Skeletal muscle tissue (tissue), 4 donors: ENCODE measurements around the gene KIF26B. TPM values are rescaled to one million over a fixed set of nuclear protein-coding genes. Genes with fewer than 3 reads are reported as not detected.

Experiments used
- H3K27ac ChIP-seq: one replicate; pipeline ENCODE4 v1.7.0; 2013; ENCODE audit warnings: mild to moderate bottlenecking, low read depth, low read length, inconsistent platforms
- H3K27me3 ChIP-seq, 3 donors: one replicate each; pipeline ENCODE4 v1.7.0; 2013; ENCODE audit warnings: low read length in 3 of 3; ENCODE audit not compliant: control insufficient read depth in 3 of 3, insufficient read depth in 3 of 3
- H3K36me3 ChIP-seq, 3 donors: one replicate each; pipeline ENCODE4 v1.7.0; 2013; ENCODE audit warnings: low read length in 3 of 3; ENCODE audit not compliant: control insufficient read depth in 3 of 3, insufficient read depth in 3 of 3
- H3K4me1 ChIP-seq, 3 donors: one replicate each; pipeline ENCODE4 v1.7.0; 2013; ENCODE audit warnings: low read length in 3 of 3, mild to moderate bottlenecking in 3 of 3; ENCODE audit not compliant: control insufficient read depth in 3 of 3, insufficient read depth in 3 of 3
- H3K4me3 ChIP-seq, 3 donors: one replicate each; pipeline ENCODE4 v1.7.0; 2013; ENCODE audit warnings: low read length in 3 of 3
- H3K9ac ChIP-seq, 3 donors: one replicate each; pipeline ENCODE4 v1.7.0; 2013; ENCODE audit warnings: low read length in 3 of 3, mild to moderate bottlenecking in 3 of 3, moderate library complexity in 2 of 3, low read depth in 1 of 3
- H3K9me3 ChIP-seq, 3 donors: one replicate each; pipeline ENCODE4 v1.7.0; 2013; ENCODE audit warnings: low read length in 3 of 3; ENCODE audit not compliant: control insufficient read depth in 3 of 3
- total RNA-seq: library from RNA; depleted of rRNA; stranded (reverse); fragments of >200 nt; gene quantifications from one replicate; pipeline ENCODE4 v1.2.3, GENCODE V29; 2014
- donor health status: Osteomylitis.

Gene KIF26B
- total RNA-seq = 0.52 TPM

DNA sequence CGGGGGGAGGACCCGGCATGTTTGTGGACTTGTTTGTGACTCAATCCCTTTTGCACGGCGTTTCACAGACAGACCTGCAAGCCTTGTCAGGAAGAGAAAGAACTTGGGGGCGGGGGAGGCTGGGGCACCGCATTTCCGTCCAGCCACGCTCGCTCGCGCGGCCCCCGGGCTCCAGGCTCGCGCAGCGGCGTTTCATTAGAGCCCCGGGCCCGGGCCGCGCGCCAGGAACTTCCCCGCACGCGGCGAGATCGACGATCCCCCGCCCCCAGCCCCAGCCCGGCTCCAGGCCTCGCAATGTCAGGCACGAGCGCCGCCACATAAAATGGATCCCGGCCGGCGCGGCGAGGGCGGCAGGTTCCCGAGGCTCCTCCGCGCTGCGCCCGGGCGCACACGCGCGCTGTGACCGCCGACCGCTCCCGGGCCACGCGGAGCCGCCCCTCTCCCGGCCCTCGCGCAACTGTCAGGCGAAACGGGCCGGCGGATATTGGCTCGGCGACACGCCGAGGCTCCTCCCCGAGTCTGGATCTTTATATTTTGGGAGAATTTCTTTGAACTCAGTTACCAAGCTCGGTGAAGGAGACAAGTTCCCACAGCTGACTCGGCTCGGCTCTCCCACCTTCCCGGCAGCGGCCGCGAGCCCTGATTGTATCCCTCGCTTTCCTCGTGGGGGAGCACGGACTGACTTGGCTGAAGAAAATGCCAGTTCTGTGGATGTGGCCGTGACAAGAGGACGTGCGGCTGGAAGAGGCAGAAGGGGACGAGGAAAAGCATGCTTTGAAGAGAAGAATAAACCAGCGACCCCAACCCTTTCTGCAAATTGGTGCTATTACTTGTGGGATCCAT lies at the start of gene KIF26B:
KIF26B (plus strand) TSS at position 557 of the 843 bp plus-strand sequence. CDS start 440 bp downstream, outside the sequence.
- H3K36me3 ChIP-seq = no peaks in the 10 kb centered on the region
- H3K9me3 ChIP-seq = no peaks in the 10 kb centered on the region
- peak within 1 kb of the TSS in 2 of 3 donors; percentile 32 to 76 for H3K9ac ChIP-seq
- H3K27ac ChIP-seq = no peak within 1 kb of the TSS
- peak within 1 kb of the TSS; percentile 74 to 82 (median 81) for H3K4me3 ChIP-seq
- peaks cover 31 to 59% (median 41%) of the 10 kb centered on the region in 3 donors for H3K27me3 ChIP-seq
- H3K4me1 ChIP-seq = peaks cover 23 to 30% (median 29%) of the 10 kb centered on the region in 3 donors

DNA sequence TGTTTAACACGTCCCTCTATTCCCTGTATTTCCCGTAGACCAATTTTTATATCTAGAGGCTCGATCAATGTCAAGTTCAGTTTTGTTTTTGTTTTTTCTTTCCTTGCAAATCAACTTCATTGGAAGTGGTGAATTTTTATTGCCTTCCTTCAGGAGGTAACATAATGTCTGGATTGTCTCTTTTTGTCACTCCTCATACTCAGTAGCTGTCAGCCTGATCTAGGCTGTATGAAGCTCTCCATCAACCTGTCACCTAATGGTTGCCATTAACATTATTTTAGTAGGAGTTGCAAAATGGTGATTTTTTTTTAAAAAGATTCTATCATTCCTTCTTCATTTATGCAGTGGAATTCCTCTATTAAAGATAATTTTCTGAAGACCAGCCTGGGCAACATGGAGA lies 49.7 kb upstream of the KIF26B start:
- Histone ChIP-seq H3K4me3 (no peak overlapping the region), H3K27me3 (no peaks in the 10 kb centered on the region), H3K27ac (no peak overlapping the region), H3K9me3 (no peaks in the 10 kb centered on the region), H3K9ac (no peak overlapping the region), H3K4me1 (no peaks in the 10 kb centered on the region), H3K36me3 (no peaks in the 10 kb centered on the region)

DNA sequence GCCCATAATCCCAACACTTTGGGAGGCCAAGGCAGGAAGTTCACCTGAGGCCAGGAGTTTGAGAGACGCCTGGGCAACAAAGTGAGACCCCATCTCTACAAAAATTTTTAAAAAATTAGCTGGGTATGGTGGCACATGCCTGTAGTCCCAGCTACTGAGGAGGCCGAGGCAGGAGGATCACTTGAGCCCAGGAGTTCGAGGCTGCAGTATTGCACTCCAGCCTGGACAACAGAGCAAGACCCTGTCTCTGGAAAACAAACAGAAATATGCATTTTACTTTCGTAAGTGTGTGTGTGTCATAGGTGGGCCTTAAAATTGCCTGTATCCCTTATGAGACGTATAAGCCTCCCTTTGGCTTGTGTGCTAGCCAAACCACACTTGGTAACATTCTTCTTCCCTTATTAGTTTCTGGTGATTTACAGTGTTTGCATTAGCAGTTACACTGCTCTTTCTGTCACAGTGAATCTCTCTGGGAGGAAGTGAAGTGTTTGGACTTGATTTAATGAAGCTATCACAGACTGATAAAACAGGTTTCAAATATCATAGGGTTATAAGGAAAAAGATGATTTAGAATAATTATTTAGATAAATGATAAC lies 48.9 kb upstream of the KIF26B start:
- H3K36me3 ChIP-seq = no peaks in the 10 kb centered on the region
- H3K9ac ChIP-seq = no peak overlapping the region
- no peaks in the 10 kb centered on the region for H3K9me3 ChIP-seq
- H3K4me1 ChIP-seq = no peaks in the 10 kb centered on the region
- no peak overlapping the region for H3K27ac ChIP-seq
- H3K4me3 ChIP-seq = no peak overlapping the region
- H3K27me3 ChIP-seq = no peaks in the 10 kb centered on the region

DNA sequence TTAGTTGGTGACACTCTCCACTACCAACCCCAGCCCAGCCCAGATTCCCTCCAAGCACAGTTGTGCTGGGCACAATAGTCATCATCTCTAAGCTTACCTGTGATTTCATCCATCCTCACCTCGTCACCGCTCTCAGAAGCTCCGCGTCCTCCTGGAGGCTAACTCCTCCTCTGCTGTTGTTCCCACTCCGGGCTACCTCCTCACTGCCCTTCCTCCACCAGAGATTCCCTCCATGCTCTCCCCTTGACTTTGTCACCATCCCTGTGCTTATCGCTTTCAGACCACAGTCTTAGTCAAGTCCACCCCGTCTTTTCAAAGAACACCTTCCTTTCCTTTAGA lies 47.0 kb upstream of the KIF26B start:
- no peaks in the 10 kb centered on the region for H3K4me1 ChIP-seq
- no peaks in the 10 kb centered on the region for H3K27me3 ChIP-seq
- H3K9me3 ChIP-seq = no peaks in the 10 kb centered on the region
- no peaks in the 10 kb centered on the region for H3K36me3 ChIP-seq
- no peak overlapping the region for H3K27ac ChIP-seq
- no peak overlapping the region for H3K9ac ChIP-seq
- H3K4me3 ChIP-seq = no peak overlapping the region

DNA sequence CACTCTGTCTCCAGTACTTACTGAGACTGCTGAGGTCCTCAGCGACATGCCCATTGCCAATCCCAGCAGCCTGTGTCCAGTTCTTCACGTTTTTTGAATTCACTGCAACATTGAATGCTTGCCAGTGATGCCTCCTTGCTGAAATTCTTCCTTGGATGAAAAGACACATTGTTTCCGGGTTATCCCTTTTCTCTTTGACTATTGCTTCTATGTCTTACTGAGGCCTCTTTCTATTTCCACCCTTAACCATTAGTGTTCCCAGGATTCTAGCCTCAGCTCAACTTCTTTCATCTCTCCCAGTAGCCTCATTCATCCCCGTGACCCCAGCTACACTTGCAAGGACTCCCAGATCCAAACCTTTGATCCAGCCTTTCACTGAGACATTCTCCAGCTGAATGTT lies 46.5 kb upstream of the KIF26B start:
- H3K4me3 ChIP-seq = no peak overlapping the region
- H3K36me3 ChIP-seq = no peaks in the 10 kb centered on the region
- no peak overlapping the region for H3K9ac ChIP-seq
- no peaks in the 10 kb centered on the region for H3K27me3 ChIP-seq
- H3K9me3 ChIP-seq = no peaks in the 10 kb centered on the region
- H3K4me1 ChIP-seq = no peaks in the 10 kb centered on the region
- no peak overlapping the region for H3K27ac ChIP-seq

DNA sequence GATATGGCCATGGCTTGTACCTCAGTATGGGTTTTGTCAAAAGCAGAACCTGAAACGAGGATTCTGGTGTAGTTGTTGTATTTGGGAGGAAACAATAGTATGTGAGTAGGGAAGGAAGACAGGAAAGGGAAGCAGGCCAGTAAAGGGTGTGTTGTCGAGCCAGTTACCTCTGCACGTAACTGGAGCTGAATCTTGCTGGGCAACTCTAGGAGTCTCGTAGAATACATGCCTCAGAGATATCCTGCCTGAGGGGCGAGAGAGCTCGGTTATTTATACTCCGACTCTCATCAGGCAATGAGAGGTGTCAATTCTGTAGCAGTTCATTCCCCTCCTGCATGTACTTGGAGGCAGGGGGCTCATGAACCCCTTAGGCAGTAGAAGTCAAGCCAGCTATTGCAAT lies 45.9 kb upstream of the KIF26B start:
- Histone ChIP-seq H3K27ac (no peak overlapping the region), H3K9me3 (no peaks in the 10 kb centered on the region), H3K4me3 (no peak overlapping the region), H3K36me3 (no peaks in the 10 kb centered on the region), H3K27me3 (no peaks in the 10 kb centered on the region), H3K9ac (no peak overlapping the region), H3K4me1 (no peaks in the 10 kb centered on the region)

DNA sequence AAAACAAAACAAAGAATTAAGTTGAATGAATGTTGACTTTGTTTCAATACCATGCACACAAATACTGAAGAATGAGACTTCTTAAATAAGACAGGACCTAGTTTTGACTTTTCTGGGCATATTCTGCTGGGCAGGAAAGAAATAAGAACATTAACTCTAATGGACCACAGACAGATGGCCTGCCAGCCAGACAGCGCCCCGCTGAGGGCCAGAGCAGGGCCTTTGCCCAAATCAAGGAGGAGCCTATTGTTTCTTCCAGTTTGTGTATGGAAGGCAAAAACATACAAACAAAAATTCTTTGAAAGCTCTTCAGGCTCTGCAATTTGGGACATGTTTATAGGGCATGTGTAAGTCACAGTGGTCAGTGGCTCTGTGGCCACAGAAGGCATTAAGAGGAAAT lies 44.4 kb upstream of the KIF26B start:
- Histone ChIP-seq H3K27me3 (no peaks in the 10 kb centered on the region), H3K27ac (no peak overlapping the region), H3K4me1 (no peaks in the 10 kb centered on the region), H3K36me3 (no peaks in the 10 kb centered on the region), H3K4me3 (no peak overlapping the region), H3K9me3 (no peaks in the 10 kb centered on the region), H3K9ac (no peak overlapping the region)

DNA sequence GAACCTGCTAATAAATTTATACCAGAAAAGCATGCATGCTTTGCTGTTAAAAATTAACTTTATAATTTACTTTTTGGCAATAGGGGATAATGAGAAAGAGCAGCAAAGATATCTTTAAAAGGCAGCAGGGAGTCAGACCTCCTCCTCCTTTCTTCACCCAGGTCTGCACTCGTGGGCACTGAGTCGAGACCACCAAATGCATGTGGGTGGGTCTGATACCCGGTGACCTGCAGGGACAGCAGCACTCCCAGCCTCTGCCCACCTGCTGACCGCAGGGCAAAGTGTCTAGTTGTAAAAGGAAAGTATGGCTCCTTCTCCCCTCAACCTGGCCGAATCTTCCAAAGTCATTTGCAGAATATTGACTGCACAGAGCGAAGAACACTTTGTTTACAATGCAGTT lies 43.7 kb upstream of the KIF26B start:
- H3K4me1 ChIP-seq = no peaks in the 10 kb centered on the region
- no peak overlapping the region for H3K9ac ChIP-seq
- H3K4me3 ChIP-seq = no peak overlapping the region
- no peak overlapping the region for H3K27ac ChIP-seq
- no peaks in the 10 kb centered on the region for H3K36me3 ChIP-seq
- no peaks in the 10 kb centered on the region for H3K27me3 ChIP-seq
- no peaks in the 10 kb centered on the region for H3K9me3 ChIP-seq

DNA sequence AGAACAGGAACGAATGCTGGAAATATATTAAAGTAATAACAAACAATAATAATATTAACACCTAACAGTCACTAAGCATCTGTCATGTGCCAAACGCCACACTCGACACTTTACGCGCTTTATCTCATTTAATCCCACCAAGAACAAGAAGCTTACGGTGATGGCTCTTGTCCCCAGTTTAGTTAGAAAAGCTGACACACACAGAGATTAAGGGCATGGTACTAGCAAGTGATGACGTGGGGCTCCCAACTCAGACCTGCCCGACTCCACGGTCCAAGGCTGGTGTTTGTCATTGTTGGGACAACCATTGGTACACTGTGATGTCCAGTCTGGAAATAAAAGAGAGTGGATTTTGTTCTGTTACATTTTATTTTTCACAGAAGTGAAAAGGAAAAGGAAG lies 41.1 kb upstream of the KIF26B start:
- H3K27me3 ChIP-seq = no peaks in the 10 kb centered on the region
- no peak overlapping the region for H3K9ac ChIP-seq
- no peaks in the 10 kb centered on the region for H3K9me3 ChIP-seq

DNA sequence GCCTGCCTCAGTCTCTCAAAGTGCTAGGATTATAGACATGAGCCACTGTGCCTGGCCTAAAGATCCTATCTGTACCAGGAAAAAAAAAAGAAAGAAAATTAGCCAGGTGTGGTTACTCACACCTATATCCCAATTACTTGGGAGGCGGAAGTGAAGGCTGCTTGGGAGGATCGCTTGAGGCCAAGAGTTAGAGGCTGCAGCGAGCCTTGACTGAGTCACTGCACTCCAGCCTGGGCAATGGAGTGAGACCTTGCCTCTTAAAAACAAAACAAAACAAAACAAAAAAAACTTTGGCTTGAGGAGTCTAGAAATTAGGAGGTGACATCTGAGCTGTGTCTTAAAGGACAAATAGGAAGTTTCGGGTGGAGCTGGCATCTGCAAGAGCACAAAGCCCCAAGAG lies 38.7 kb upstream of the KIF26B start:
- Histone ChIP-seq H3K9ac (no peak overlapping the region), H3K4me1 (no peaks in the 10 kb centered on the region), H3K36me3 (no peaks in the 10 kb centered on the region), H3K27me3 (no peaks in the 10 kb centered on the region), H3K4me3 (no peak overlapping the region), H3K27ac (no peak overlapping the region), H3K9me3 (no peaks in the 10 kb centered on the region)

More for the DNA sequence above, 41.1 kb upstream of the KIF26B start:
- no peak overlapping the region for H3K4me3 ChIP-seq
- no peaks in the 10 kb centered on the region for H3K4me1 ChIP-seq
- H3K36me3 ChIP-seq = no peaks in the 10 kb centered on the region
- H3K27ac ChIP-seq = no peak overlapping the region
